DMS 273 (cell line): Measurements from ENCODE around the gene MMP11.

Source experiments
- DNase-seq: peaks from one replicate; lab custom pipeline; 2025; ENCODE audit not compliant: unreplicated experiment; lab: John Stamatoyannopoulos, UW

The MMP11 gene

GRCh38 chr22:23756891-23757290 is 15.8 kb upstream of the MMP11 start:
- DNase-seq: no peak

- no peak for DNase-seq
These were observed 13.1 kb upstream of the MMP11 start for GRCh38 chr22:23759566-23759965.

- no peak for DNase-seq
These were observed 12.6 kb upstream of the MMP11 start for GRCh38 chr22:23760056-23760455.

GRCh38 chr22:23762842-23763578 is 9.6 kb upstream of the MMP11 start, which contains the start of gene C22orf15:
TSS of gene C22orf15 (plus strand) at chr22:23762990. CDS start at chr22:23763307, 317 bp downstream.
- DNase-seq: peak; percentile 46

- DNase-seq: no peak
These were observed 9.1 kb upstream of the MMP11 start for GRCh38 chr22:23763579-23763945.

- DNase-seq: no peak
These were observed 8.7 kb upstream of the MMP11 start for GRCh38 chr22:23763954-23764353.

GRCh38 chr22:23764899-23765881 is 7.5 kb upstream of the MMP11 start:
- no peak for DNase-seq

GRCh38 chr22:23767303-23767672 is 5.4 kb upstream of the MMP11 start:
- no peak for DNase-seq

GRCh38 chr22:23767673-23768548 is 4.7 kb upstream of the MMP11 start, which contains the start of gene CHCHD10:
TSS of gene CHCHD10 (minus strand) at chr22:23767972. CDS start at chr22:23767874, 98 bp downstream.
- DNase-seq: peak; percentile 85

- no peak for DNase-seq
These were observed 3.2 kb upstream of the MMP11 start for GRCh38 chr22:23769321-23769965.

GRCh38 chr22:23772315-23772648 is 367 bp upstream of the MMP11 start:
- no peak for DNase-seq

GRCh38 chr22:23773483-23774113 is 949 bp downstream of the MMP11 start:
- no peak for DNase-seq

GRCh38 chr22:23774114-23774921 is 1.7 kb downstream of the MMP11 start:
- DNase-seq: no peak

GRCh38 chr22:23774922-23775436 is 2.3 kb downstream of the MMP11 start:
- peak; percentile 22 for DNase-seq

- DNase-seq: peak; percentile 31
These were observed 3.2 kb downstream of the MMP11 start for GRCh38 chr22:23775779-23776375.

- DNase-seq: peak; percentile 55
These were observed 5.3 kb downstream of the MMP11 start for GRCh38 chr22:23777776-23778576.

- no peak for DNase-seq
These were observed 5.9 kb downstream of the MMP11 start for GRCh38 chr22:23778577-23778900.

GRCh38 chr22:23779083-23779482 is 6.4 kb downstream of the MMP11 start:
- DNase-seq: no peak
